ENCODE measurements around the gene BCKDHA.

BCKDHA gene

GRCh38 chr19:41425174-41426115, 27.8 kb downstream of the BCKDHA start:
- Histone ChIP-seq H3K27me3 (ENCODE audit: control insufficient read depth, insufficient read depth, low read length, poor library complexity, severe bottlenecking) (no peaks in the 10 kb centered on the region), H3K4me3 (ENCODE audit: insufficient read depth, low read depth, low read length) (no peak overlapping the region), H3K4me1 (ENCODE audit: control insufficient read depth, insufficient read depth, low read length) (peaks cover 13% of the 10 kb centered on the region), H3K9me3 (ENCODE audit: control insufficient read depth, low read length) (no peaks in the 10 kb centered on the region), H3K27ac (ENCODE audit: insufficient read depth, low read depth, low read length, poor library complexity, severe bottlenecking) (no peak overlapping the region), H3K36me3 (ENCODE audit: control insufficient read depth, insufficient read depth, low read length) (peaks cover 4% of the 10 kb centered on the region)
- 94 to 95% methylated on average over 28 of the region's 28 CpGs for WGBS, 2 experiments

DNA sequence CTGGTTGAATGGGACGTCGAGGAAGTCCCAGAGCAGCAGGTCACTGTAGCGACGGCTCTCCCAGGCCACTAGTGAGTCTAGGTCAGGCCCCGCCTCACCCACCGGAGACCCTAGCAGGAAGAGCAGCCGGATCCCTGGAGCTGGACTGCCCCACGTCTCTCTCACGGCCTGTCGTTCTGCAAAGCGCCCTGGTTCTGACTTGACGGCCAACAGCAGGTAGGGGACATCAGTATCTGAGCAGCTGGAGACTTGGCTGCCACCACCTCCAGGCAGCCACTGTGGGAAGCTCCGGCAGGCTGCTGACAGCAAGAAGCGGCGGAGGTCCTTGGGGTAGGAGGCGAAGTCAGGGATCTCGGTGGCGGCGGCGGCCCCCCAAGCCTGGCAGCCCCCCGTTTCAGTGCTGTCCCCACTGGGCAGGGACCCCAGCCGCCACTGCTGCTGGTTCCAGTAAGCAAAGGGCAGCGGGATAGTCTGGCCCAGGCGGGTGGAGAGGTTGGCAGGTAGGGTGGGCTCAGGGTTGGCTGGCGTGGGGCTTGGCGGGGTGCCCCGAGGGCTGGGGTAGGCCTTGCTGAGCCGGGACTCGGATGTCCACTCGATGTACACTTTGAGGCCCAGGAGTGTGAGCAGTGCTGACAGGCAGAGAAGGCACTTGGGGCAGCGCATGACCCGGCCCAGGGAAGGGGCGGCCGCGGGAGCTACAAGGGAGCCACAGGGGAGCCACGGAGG, 28.7 kb downstream of the BCKDHA start:
- peak overlapping the region; percentile 41 for H3K4me3 ChIP-seq (ENCODE audit: insufficient read depth, low read depth, low read length)
- WGBS, 2 experiments: 90% methylated on average over 36 of the region's 36 CpGs
- H3K4me1 ChIP-seq (ENCODE audit: control insufficient read depth, insufficient read depth, low read length): peaks cover 13% of the 10 kb centered on the region
- H3K27ac ChIP-seq (ENCODE audit: insufficient read depth, low read depth, low read length, poor library complexity, severe bottlenecking): no peak overlapping the region
- H3K27me3 ChIP-seq (ENCODE audit: control insufficient read depth, insufficient read depth, low read length, poor library complexity, severe bottlenecking): no peaks in the 10 kb centered on the region
- H3K9me3 ChIP-seq (ENCODE audit: control insufficient read depth, low read length): no peaks in the 10 kb centered on the region
- H3K36me3 ChIP-seq (ENCODE audit: control insufficient read depth, insufficient read depth, low read length): peaks cover 8% of the 10 kb centered on the region

GRCh38 chr19:41426952-41427646, 29.5 kb downstream of the BCKDHA start, which contains the start of gene B3GNT8:
Gene B3GNT8, minus strand, starts transcription at chr19:41427374. Its CDS starts 596 bp downstream, at chr19:41426778.
- WGBS, 2 experiments: 9 to 11% methylated on average over 19 of the region's 19 CpGs
- H3K27me3 ChIP-seq (ENCODE audit: control insufficient read depth, insufficient read depth, low read length, poor library complexity, severe bottlenecking): no peaks in the 10 kb centered on the region
- H3K4me1 ChIP-seq (ENCODE audit: control insufficient read depth, insufficient read depth, low read length): peaks cover 13% of the 10 kb centered on the region
- peak within 1 kb of the TSS; percentile 41 for H3K4me3 ChIP-seq (ENCODE audit: insufficient read depth, low read depth, low read length)
- H3K9me3 ChIP-seq (ENCODE audit: control insufficient read depth, low read length): no peaks in the 10 kb centered on the region
- H3K27ac ChIP-seq (ENCODE audit: insufficient read depth, low read depth, low read length, poor library complexity, severe bottlenecking): no peak within 1 kb of the TSS
- H3K36me3 ChIP-seq (ENCODE audit: control insufficient read depth, insufficient read depth, low read length): peaks cover 12% of the 10 kb centered on the region

DNA sequence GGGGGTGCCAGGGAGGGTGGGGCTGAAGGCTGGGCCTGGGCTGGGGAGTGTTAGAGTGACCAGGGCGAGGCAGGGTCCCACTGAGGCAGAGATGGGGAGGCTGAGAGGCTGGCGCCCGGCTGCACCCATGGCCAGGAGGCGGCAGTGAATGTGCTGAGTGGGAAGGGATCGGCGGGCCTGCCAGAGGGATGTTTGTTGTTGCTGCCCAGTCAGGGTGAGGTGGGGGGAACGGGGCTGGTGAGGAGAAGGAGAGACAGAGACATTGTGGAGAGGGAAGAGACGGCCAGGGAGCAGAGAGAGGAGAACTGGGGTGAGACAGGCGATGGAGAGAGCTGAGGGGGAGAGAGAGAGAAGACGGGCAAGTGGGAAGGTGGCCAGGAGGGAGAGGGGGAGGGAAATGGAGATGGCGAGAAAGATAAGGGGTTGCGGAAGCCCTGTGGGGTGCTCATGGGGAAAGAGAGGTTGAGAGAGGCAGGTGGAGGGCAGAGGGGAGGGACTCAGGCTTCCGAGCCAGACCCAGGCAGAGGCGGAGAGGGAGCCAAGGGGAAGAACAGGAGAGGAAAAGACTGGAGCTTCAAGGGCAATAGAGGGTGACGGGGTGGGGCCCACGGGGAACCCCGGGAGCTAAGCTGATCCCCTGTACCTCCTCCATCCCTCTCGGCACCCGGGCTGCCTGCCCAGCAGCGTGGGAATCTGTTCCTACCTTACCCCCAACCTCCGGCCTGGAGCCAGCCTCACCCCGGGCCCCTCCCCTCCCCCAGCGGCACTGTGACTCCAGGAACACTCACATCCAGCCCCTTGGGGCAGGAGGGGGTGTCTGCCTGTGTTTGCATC, 30.2 kb downstream of the BCKDHA start:
- H3K27me3 ChIP-seq (ENCODE audit: control insufficient read depth, insufficient read depth, low read length, poor library complexity, severe bottlenecking): no peaks in the 10 kb centered on the region
- H3K4me3 ChIP-seq (ENCODE audit: insufficient read depth, low read depth, low read length): peak overlapping the region; percentile 41
- H3K4me1 ChIP-seq (ENCODE audit: control insufficient read depth, insufficient read depth, low read length): peaks cover 13% of the 10 kb centered on the region
- H3K36me3 ChIP-seq (ENCODE audit: control insufficient read depth, insufficient read depth, low read length): peaks cover 18% of the 10 kb centered on the region
- H3K9me3 ChIP-seq (ENCODE audit: control insufficient read depth, low read length): no peaks in the 10 kb centered on the region
- 19 to 20% methylated on average over 23 of the region's 23 CpGs for WGBS, 2 experiments
- H3K27ac ChIP-seq (ENCODE audit: insufficient read depth, low read depth, low read length, poor library complexity, severe bottlenecking): no peak overlapping the region

- Histone ChIP-seq H3K36me3 (ENCODE audit: control insufficient read depth, insufficient read depth, low read length) (peaks cover 21% of the 10 kb centered on the region), H3K27me3 (ENCODE audit: control insufficient read depth, insufficient read depth, low read length, poor library complexity, severe bottlenecking) (no peaks in the 10 kb centered on the region), H3K27ac (ENCODE audit: insufficient read depth, low read depth, low read length, poor library complexity, severe bottlenecking) (no peak overlapping the region), H3K4me1 (ENCODE audit: control insufficient read depth, insufficient read depth, low read length) (peaks cover 13% of the 10 kb centered on the region), H3K9me3 (ENCODE audit: control insufficient read depth, low read length) (no peaks in the 10 kb centered on the region), H3K4me3 (ENCODE audit: insufficient read depth, low read depth, low read length) (no peak overlapping the region)
- 85% methylated on average over 1 of the region's 1 CpG for WGBS, 2 experiments
These were observed 30.9 kb downstream of the BCKDHA start for GRCh38 chr19:41428481-41428859.

GRCh38 chr19:41430922-41431321, 33.3 kb downstream of the BCKDHA start:
- H3K27me3 ChIP-seq (ENCODE audit: control insufficient read depth, insufficient read depth, low read length, poor library complexity, severe bottlenecking): no peaks in the 10 kb centered on the region
- H3K9me3 ChIP-seq (ENCODE audit: control insufficient read depth, low read length): no peaks in the 10 kb centered on the region
- H3K4me1 ChIP-seq (ENCODE audit: control insufficient read depth, insufficient read depth, low read length): peaks cover 13% of the 10 kb centered on the region
- peaks cover 21% of the 10 kb centered on the region for H3K36me3 ChIP-seq (ENCODE audit: control insufficient read depth, insufficient read depth, low read length)
- 87 to 88% methylated on average over 6 of the region's 6 CpGs for WGBS, 2 experiments
- no peak overlapping the region for H3K4me3 ChIP-seq (ENCODE audit: insufficient read depth, low read depth, low read length)
- no peak overlapping the region for H3K27ac ChIP-seq (ENCODE audit: insufficient read depth, low read depth, low read length, poor library complexity, severe bottlenecking)

DNA sequence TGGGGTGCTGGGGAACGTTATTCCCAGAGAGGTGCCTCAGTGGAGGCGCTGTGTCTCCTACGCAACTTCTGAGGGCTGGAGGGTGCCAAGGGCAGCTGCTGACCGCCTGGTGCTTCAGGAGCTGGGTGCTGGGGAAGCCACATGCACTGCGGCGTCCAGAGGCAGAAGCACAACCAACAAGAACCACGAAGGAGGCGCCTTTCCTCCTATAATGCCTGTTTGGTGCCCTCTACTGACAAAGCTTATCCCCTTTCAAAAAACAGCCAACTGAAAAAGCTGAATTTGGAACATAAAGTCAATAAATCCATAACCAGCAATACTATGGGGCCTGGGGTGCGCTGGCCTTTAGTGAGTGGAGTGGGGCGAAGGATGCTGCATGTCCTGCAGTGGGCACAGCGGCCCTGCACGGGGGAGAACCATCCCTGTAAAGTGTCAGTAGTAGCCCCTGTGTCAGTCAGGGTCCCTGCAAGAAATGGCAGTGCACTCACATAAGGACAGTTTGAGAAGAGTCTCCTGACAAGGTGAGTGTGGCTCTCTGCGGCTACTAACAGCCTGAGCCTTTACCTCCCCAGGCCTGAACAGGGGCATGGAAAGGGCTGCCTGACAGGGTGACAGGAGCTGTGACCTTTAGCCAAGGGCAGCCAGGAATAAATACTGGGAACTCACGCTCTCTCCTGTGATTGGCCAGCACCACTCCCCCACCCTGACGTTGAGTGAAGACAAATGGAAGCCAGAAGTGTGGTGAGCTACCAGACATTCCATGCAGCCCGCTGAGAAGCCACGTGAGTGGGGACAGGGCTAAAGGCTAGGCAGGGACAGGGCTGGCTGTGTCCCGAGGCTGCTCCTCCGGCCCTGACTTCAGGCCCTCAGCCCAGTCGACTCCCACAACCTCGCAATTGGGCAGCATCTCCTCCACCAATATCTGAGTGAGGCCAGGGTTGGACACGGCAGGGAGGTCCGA, 34.1 kb downstream of the BCKDHA start:
- WGBS, 2 experiments: 90 to 91% methylated on average over 23 of the region's 23 CpGs
- Histone ChIP-seq H3K36me3 (ENCODE audit: control insufficient read depth, insufficient read depth, low read length) (peaks cover 24% of the 10 kb centered on the region), H3K4me3 (ENCODE audit: insufficient read depth, low read depth, low read length) (no peak overlapping the region), H3K27me3 (ENCODE audit: control insufficient read depth, insufficient read depth, low read length, poor library complexity, severe bottlenecking) (no peaks in the 10 kb centered on the region), H3K4me1 (ENCODE audit: control insufficient read depth, insufficient read depth, low read length) (peaks cover 10% of the 10 kb centered on the region), H3K27ac (ENCODE audit: insufficient read depth, low read depth, low read length, poor library complexity, severe bottlenecking) (no peak overlapping the region), H3K9me3 (ENCODE audit: control insufficient read depth, low read length) (no peaks in the 10 kb centered on the region)

DNA sequence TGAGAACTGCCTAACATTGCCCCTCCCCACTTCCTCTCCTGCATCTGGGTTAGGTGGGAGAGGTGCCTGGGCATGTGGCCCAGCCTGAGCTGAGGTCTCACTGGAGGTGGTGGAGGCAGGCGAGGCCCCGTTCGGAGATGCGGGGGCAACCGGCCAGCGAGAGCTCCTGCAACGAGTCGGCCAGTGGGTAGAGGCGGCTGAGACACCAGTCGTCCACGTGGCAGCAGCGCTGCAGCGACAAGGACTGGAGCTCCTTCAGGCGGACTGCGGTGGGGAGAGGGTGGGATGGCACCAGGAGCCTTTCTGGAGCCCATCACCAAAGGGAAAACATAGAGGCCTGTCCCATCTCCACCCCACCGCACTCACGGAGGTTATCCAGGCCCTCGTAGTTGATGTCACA, 35.6 kb downstream of the BCKDHA start:
- peaks cover 25% of the 10 kb centered on the region for H3K36me3 ChIP-seq (ENCODE audit: control insufficient read depth, insufficient read depth, low read length)
- 95% methylated on average over 18 of the region's 18 CpGs for WGBS, 2 experiments
- no peaks in the 10 kb centered on the region for H3K9me3 ChIP-seq (ENCODE audit: control insufficient read depth, low read length)
- no peaks in the 10 kb centered on the region for H3K27me3 ChIP-seq (ENCODE audit: control insufficient read depth, insufficient read depth, low read length, poor library complexity, severe bottlenecking)
- H3K4me1 ChIP-seq (ENCODE audit: control insufficient read depth, insufficient read depth, low read length): no peaks in the 10 kb centered on the region
- no peak overlapping the region for H3K27ac ChIP-seq (ENCODE audit: insufficient read depth, low read depth, low read length, poor library complexity, severe bottlenecking)
- H3K4me3 ChIP-seq (ENCODE audit: insufficient read depth, low read depth, low read length): no peak overlapping the region

- Histone ChIP-seq H3K9me3 (ENCODE audit: control insufficient read depth, low read length) (no peaks in the 10 kb centered on the region), H3K4me3 (ENCODE audit: insufficient read depth, low read depth, low read length) (no peak overlapping the region), H3K27ac (ENCODE audit: insufficient read depth, low read depth, low read length, poor library complexity, severe bottlenecking) (no peak overlapping the region), H3K4me1 (ENCODE audit: control insufficient read depth, insufficient read depth, low read length) (no peaks in the 10 kb centered on the region), H3K36me3 (ENCODE audit: control insufficient read depth, insufficient read depth, low read length) (peaks cover 27% of the 10 kb centered on the region), H3K27me3 (ENCODE audit: control insufficient read depth, insufficient read depth, low read length, poor library complexity, severe bottlenecking) (no peaks in the 10 kb centered on the region)
- WGBS, 2 experiments: 91 to 94% methylated on average over 5 of the region's 5 CpGs
These were observed 36.8 kb downstream of the BCKDHA start for GRCh38 chr19:41434450-41434849.

Measured in ectodermal cell (in vitro differentiated cells).